ENCODE data around the gene TTC36. TPM values are rescaled to one million over a fixed set of nuclear protein-coding genes. Genes with fewer than 3 reads are reported as not detected.

The TTC36 gene
- total and polyA plus RNA-seq, 2 donors (not counting 1 experiment from before 2014, with no cell fraction given) = 0.19 to 0.79 TPM

DNA sequence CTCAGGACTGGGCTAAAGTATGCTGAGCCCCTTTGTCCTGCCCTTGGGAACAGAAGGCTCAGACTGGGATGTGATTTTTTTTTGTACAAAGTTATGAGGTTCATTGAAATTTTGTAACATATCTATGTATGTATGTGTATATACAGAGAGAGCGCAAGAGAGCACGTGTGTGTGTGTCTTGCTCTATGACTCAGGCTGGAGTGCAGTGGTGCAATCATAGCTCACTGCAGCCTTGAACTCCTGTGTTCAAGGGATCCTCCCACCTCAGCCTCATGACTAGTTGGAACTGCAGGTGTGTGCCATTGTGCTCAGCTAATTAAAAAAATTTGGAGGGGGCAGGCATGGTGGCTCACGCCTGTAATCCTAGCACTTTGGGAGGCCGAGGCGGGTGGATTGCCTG, 9.5 kb downstream of the TTC36 start:
- no peak overlapping the region for H3K27ac Mint-ChIP-seq
- Histone ChIP-seq H3K27ac (ENCODE audit: low read length in 2 of 2) (no peak overlapping the region), H3K9me3 (ENCODE audit: control extremely low read depth in 1 of 3, control insufficient read depth in 2 of 3, insufficient read depth in 1 of 3, low read length in 2 of 3) (no peaks in the 10 kb centered on the region), H3K27me3 (replicated peaks in 1 of 4; ENCODE audit: control extremely low read depth in 1 of 4, control insufficient read depth in 3 of 4, insufficient read depth in 4 of 4, low read length in 3 of 4) (no peaks in the 10 kb centered on the region), H3K4me1 (ENCODE audit: control insufficient read depth in 2 of 2, insufficient read depth in 2 of 2, low read length in 2 of 2) (peaks cover 2 to 3% of the 10 kb centered on the region in 2 donors), H3K36me3 (replicated peaks in 1 of 2; ENCODE audit: control extremely low read depth in 1 of 2, control insufficient read depth in 1 of 2, extremely low read depth in 1 of 2, insufficient read depth in 2 of 2, low read length in 1 of 2) (no peaks in the 10 kb centered on the region), H2AFZ (ENCODE audit: insufficient read depth, low read depth, low read length, poor library complexity, severe bottlenecking) (no peak overlapping the region), H3K79me2 (ENCODE audit: control insufficient read depth, insufficient read depth, low read length) (no peaks in the 10 kb centered on the region), H4K20me1 (ENCODE audit: control insufficient read depth, insufficient read depth, low read length, poor library complexity, severe bottlenecking) (no peaks in the 10 kb centered on the region), H3K9ac (ENCODE audit: low read length) (no peak overlapping the region), H3K4me2 (replicated peaks; ENCODE audit: low read depth, low read length, poor library complexity, severe bottlenecking) (no peak overlapping the region), H3K4me3 (ENCODE audit: control extremely low read depth in 1 of 5, extremely low read depth in 1 of 5, insufficient read depth in 1 of 5, low read depth in 2 of 5, low read length in 4 of 5) (no peak overlapping the region)
- intact Hi-C loops (cut with micrococcal nuclease) = no loop called here
- ChIA-PET POLR2A (no interaction called here), CTCF (no interaction called here)
- no peaks in the 10 kb centered on the region for H3K27me3 Mint-ChIP-seq
- ATAC-seq (ENCODE audit: low read depth) (no peak), DNase-seq (no peak)
- WGBS (ENCODE audit: insufficient coverage) = 100% methylated on average over 3 of the region's 5 CpGs
- peaks cover 4% of the 10 kb centered on the region for H3K4me1 Mint-ChIP-seq
- no peak overlapping the region for H3K4me3 Mint-ChIP-seq
- H3K9me3 Mint-ChIP-seq (ENCODE audit: insufficient read depth) = no peaks in the 10 kb centered on the region
- TF ChIP-seq CTCF (IDR thresholded peaks at IDR 0.05) = no peak
- no peak for TF ChIP-seq EZH2 (IDR thresholded peaks at IDR 0.05; ENCODE audit: borderline replicate concordance, insufficient read depth, low read depth, low read length, poor library complexity, severe bottlenecking)

DNA sequence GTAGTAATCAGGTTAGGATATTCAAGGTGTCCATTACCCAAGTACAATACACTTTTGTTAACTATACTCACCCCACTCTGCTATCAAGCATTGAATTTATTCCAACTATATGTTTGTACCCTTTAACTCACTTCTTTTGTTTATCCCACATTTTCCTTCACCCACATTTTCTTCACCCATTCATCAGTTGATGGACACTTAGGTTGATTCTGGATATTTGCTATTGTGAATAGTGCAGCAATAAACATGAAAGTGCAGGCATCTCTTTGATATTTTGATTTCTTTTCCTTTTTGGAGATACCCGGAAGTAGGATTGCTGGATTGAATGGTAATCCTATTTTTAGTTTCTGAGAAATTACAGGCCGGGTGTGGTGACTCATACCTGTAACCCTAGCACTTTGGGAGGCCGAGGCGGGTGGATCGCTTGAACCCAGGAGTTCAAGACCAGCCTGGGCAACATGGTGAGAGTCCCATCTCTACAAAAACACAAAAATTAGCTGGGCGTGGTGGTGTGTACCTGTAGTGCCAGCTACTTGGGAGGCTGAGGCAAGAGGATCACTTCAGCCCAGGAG, 10.2 kb downstream of the TTC36 start:
- CTCF ChIA-PET = no interaction called here
- Histone ChIP-seq H3K79me2 (ENCODE audit: control insufficient read depth, insufficient read depth, low read length) (no peaks in the 10 kb centered on the region), H3K4me2 (replicated peaks; ENCODE audit: low read depth, low read length, poor library complexity, severe bottlenecking) (no peak overlapping the region), H3K27me3 (replicated peaks in 1 of 4; ENCODE audit: control extremely low read depth in 1 of 4, control insufficient read depth in 3 of 4, insufficient read depth in 4 of 4, low read length in 3 of 4) (no peaks in the 10 kb centered on the region), H2AFZ (ENCODE audit: insufficient read depth, low read depth, low read length, poor library complexity, severe bottlenecking) (no peak overlapping the region), H3K36me3 (replicated peaks in 1 of 2; ENCODE audit: control extremely low read depth in 1 of 2, control insufficient read depth in 1 of 2, extremely low read depth in 1 of 2, insufficient read depth in 2 of 2, low read length in 1 of 2) (no peaks in the 10 kb centered on the region), H3K4me1 (ENCODE audit: control insufficient read depth in 2 of 2, insufficient read depth in 2 of 2, low read length in 2 of 2) (no peaks in the 10 kb centered on the region), H3K4me3 (ENCODE audit: control extremely low read depth in 1 of 5, extremely low read depth in 1 of 5, insufficient read depth in 1 of 5, low read depth in 2 of 5, low read length in 4 of 5) (no peak overlapping the region), H4K20me1 (ENCODE audit: control insufficient read depth, insufficient read depth, low read length, poor library complexity, severe bottlenecking) (no peaks in the 10 kb centered on the region), H3K9me3 (ENCODE audit: control extremely low read depth in 1 of 3, control insufficient read depth in 2 of 3, insufficient read depth in 1 of 3, low read length in 2 of 3) (no peaks in the 10 kb centered on the region), H3K9ac (ENCODE audit: low read length) (no peak overlapping the region), H3K27ac (ENCODE audit: low read length in 2 of 2) (no peak overlapping the region)
- no peaks in the 10 kb centered on the region for H3K9me3 Mint-ChIP-seq (ENCODE audit: insufficient read depth)
- DNase-seq (no peak), ATAC-seq (ENCODE audit: low read depth) (no peak)
- TF ChIP-seq EZH2 (IDR thresholded peaks at IDR 0.05; ENCODE audit: borderline replicate concordance, insufficient read depth, low read depth, low read length, poor library complexity, severe bottlenecking) (no peak), CTCF (IDR thresholded peaks at IDR 0.05) (no peak)
- H3K27ac Mint-ChIP-seq = no peak overlapping the region
- WGBS (ENCODE audit: insufficient coverage) = 100% methylated on average over 1 of the region's 6 CpGs
- no peak overlapping the region for H3K4me3 Mint-ChIP-seq
- POLR2A ChIA-PET = no interaction called here
- H3K27me3 Mint-ChIP-seq = no peaks in the 10 kb centered on the region
- H3K4me1 Mint-ChIP-seq = no peaks in the 10 kb centered on the region
- intact Hi-C loops (cut with micrococcal nuclease) = no loop called here
